ENCODE data around the gene TENM4. TPM values are rescaled to one million over a fixed set of nuclear protein-coding genes. Genes with fewer than 3 reads are reported as not detected.

The TENM4 gene
- total RNA-seq = 57.3 and 182 TPM in 2 replicates

DNA sequence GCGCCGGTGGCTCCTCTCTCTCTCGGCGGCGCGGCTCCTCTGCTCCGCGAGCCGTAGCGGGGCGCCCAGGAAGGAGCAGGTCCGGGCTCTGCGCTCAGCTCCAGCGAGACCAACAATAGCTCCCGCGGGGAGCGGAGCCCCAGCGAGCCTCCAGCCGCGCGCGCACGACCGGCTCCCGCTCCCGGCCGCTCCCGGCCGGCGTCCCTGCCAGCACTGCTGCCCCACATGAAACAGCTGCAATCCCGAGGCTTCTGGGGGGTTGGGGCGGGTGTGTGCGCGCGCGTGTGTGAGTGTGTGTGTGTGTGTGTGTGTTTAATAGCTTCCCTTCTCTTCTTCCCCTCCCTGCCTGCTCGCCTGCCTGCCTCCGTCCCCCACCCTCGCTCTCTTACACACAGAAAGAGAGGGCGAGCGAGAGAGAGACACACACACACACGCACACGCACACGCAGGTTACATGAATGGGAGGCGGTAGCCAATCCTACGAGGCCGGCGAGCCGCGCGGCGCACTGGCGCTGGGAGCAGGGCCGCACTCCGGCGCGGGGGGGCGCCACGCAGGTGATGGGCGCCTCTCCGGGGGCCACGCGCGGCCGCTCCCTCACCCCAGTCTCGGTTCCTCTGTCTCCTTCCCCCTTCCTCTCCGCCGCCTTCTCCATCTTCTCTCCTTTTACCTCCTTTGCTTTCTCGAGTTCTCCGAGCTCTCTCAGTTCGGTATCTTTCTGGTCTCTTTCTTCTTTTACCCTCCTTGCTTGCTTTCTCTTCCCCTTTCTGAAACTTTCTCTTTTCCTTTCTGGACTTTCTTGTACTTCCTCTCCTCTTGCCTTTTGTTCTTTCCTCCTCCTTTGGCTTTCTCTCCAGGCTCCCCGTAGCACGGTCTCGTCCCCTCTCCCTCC lies at the start of gene TENM4:
Gene TENM4 (minus strand): TSS at position 460 of the 890 bp plus-strand sequence. CDS start 371,086 bp downstream, outside the sequence.

Measured in smooth muscle cell of the umbilical artery (primary cell).